Retinal pigment epithelial cell (primary cell): ENCODE data around the gene PTPRN2.

Source experiments
- DNase-seq: peaks from one replicate; pipeline ENCODE4 v3.0.0-alpha.2; 2010; ENCODE audit warnings: low read depth
- H3K4me3 ChIP-seq: 2 replicates; pipeline ENCODE4 v1.5.1; 2011; ENCODE audit warnings: mild to moderate bottlenecking, low read length, control low read depth, moderate library complexity
- TF ChIP-seq, protein P1 (sequence below): conservative IDR thresholded peaks from 2 replicates; pipeline ENCODE4 v1.5.1; 2011; ENCODE audit warnings: low read depth, low read length, control low read depth, inconsistent platforms

Gene PTPRN2

DNA sequence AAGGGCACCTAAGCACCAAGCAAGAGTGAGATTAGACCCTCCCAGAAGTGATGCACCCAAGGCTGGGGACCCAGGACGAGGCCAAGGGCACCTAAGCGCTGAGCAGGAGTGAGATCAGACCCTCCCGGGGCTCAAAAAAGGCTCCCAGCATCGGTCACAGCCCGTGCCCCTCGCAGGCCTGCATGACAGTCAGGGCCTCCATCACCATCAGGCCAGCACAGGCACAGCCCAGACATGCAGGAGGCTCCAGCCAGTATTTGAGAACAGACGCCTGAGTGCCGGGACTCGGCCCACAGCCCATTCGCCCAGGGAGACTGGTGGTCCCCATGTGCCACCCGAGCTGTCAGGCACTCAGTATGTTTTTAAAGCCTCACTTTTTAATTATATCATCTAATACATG, 595.9 kb downstream of the PTPRN2 start:
- TF ChIP-seq, protein P1, sequence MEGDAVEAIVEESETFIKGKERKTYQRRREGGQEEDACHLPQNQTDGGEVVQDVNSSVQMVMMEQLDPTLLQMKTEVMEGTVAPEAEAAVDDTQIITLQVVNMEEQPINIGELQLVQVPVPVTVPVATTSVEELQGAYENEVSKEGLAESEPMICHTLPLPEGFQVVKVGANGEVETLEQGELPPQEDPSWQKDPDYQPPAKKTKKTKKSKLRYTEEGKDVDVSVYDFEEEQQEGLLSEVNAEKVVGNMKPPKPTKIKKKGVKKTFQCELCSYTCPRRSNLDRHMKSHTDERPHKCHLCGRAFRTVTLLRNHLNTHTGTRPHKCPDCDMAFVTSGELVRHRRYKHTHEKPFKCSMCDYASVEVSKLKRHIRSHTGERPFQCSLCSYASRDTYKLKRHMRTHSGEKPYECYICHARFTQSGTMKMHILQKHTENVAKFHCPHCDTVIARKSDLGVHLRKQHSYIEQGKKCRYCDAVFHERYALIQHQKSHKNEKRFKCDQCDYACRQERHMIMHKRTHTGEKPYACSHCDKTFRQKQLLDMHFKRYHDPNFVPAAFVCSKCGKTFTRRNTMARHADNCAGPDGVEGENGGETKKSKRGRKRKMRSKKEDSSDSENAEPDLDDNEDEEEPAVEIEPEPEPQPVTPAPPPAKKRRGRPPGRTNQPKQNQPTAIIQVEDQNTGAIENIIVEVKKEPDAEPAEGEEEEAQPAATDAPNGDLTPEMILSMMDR = no peak

DNA sequence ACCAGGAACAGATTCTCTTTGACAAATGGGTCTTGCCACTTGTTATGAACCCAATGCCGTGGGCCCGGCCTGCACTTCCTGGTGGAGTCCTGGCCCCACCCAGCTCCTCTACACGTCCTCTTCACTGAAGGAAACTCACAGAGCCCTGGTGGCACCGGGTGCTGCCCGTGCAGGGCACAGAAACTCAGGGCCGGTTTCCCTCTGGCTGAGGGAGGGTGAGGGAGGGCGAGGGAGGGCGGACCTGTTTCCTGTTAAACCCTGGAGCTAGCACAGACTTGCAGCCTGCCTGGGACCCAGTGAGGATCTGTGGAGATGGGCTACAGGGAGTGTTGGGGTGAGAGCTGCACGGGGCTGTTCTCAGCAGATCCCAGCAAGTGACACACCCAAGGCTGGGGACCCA, 596.3 kb downstream of the PTPRN2 start:
- no peak for DNase-seq
- H3K4me3 ChIP-seq = no peak overlapping the region
- TF ChIP-seq, protein P1 = no peak

More for the DNA sequence above, 595.9 kb downstream of the PTPRN2 start:
- no peak overlapping the region for H3K4me3 ChIP-seq
- no peak for DNase-seq

DNA sequence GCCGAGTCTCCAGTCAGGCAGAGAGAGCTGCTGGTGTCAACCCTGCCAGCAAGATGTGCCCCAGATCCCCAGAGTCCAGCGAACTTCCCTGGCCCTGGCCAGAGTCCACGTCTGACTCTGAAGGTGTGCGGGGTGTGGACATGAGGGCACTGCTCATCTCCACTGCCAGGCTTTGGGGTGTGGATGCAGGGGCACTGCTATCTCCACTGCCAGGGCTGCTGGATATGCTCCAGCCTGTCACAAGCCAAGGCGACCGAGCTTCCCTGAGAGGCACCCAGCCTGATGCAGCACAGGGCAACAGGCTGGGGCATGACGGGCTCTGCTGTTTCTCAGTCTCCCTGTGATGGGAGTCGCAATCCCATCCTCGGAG, 596.8 kb downstream of the PTPRN2 start:
- TF ChIP-seq, protein P1 = no peak

DNA sequence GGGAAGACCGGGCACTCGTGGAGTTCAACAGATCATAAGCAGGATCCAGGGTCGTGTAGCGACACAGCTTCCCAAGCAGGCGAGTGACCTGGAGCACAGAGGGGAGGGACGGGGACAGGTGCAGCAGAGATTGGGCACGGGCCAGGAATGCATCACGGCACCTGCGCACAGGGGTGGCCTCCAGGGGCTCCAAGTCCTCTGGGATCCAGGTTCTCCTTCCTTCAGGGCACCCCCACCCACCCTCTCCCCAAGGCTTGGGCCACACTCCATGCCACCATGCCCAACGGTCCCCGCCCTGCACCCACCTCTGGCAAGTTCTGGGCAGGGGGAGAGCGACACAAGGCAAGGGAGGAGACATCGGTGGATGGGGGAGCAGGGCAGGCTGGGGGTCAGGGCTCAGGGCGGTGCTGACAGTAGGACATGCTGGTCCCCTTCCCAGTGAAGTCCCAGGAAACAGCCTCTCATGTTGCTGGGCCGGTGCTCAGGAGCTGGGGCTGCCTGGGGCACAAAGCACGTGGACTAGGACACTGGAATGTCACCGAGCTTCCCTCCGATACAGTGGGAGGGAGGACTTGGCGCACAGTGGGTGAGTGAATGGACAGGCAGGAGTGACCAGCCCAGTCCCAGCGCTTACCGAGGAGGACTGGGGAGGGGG, 597.3 kb downstream of the PTPRN2 start:
- TF ChIP-seq, protein P1 = no peak
- no peak for DNase-seq
- no peak overlapping the region for H3K4me3 ChIP-seq

More for the DNA sequence above, 596.8 kb downstream of the PTPRN2 start:
- no peak for DNase-seq
- H3K4me3 ChIP-seq = no peak overlapping the region

DNA sequence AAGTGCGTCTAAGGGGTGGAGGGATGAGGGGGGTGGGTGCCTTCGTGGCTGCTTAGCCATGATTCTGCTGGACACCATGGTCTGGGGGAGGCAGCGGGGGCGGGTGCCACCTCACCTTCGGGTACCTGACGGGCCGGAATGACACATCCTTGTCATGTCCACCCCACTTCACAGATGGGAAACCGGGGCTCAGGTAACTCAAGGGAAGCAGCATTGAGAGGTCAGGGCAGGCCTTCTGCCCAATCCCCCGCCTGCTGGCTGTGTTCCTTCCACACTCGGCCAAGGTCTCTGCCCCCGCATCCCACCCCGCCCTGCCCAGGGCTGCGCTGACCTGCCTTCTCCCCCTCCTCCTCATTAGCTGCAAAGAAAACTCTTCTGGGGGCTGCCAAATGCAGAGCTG, 598.0 kb downstream of the PTPRN2 start:
- no peak for DNase-seq
- TF ChIP-seq, protein P1 = no peak
- H3K4me3 ChIP-seq = no peak overlapping the region

DNA sequence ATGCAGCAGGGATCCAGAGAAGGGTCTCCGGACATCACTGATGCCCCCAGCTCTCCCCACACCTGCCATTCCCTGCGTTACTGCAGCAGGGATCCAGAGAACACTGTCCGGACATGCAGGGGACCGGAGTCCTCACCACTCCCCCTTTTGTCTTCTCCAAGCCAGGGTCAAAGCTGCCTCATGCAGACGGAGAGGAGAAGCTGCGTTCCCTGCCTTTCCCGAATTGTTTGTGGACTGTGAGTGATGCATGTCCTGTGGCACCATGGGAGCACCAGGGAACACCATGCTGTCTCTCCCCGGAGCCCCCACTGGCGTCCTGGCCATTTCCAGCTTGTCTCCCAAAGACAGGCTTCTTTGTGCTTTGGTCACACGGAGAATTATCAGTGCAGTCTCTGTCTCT, 599.7 kb downstream of the PTPRN2 start:
- TF ChIP-seq, protein P1 = no peak
- DNase-seq = no peak
- no peak overlapping the region for H3K4me3 ChIP-seq

DNA sequence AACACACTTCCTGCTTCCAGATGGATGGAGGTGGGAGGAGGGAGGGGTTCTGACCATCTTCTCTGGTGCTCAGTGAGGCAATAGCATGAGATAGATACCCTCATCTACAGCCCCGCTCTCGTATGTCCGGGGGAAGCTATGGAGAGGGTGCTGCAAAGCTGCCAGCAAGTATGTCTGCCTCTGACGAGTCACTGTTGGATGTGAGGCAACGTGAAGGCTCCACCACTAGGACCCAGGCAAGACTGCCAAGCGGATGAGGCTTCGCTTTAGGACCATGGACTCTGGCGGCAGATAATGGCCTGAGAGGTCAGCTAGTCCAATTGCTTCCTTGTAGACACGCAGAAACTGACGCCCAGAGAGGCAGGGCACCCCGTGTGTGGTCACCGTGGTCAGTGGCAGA, 601.6 kb downstream of the PTPRN2 start:
- no peak for DNase-seq
- TF ChIP-seq, protein P1 = no peak
- no peak overlapping the region for H3K4me3 ChIP-seq
